ENCODE measurements around the gene HSD17B3.

HSD17B3 gene

DNA sequence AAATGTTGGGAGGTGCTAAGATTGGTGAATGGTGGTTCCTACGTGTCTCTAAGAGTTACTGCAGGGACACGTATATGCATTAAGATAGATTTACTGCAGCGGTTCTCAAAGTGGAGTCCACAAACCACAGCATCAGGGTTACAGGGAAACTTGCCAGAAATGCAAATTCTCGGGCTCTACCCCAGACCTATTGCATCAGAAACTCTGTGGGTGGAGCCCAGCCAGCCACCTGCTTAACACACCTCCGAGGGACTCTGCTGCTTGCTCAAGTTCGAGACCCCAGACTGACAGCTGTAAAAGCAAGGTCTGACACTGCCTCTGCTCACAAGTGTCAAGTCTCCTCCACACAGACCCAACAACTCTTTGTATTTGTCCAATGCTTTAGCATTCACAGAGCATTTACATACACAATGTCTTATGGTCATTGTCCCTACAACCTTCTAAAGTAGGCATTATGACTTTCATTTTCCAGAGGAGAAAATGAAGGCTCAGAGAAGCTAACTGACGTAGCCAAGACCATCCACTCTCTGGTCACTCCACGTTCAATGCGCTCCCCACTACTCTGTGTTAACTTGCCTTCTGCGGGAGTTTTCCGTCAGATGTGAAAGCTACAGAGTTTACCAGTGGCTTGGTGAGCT, 48.8 kb downstream of the HSD17B3 start:
- Histone ChIP-seq H3K4me3 (replicated peaks; ENCODE audit: low read depth, low read length) (no peak overlapping the region), H3K36me3 (ENCODE audit: control insufficient read depth, insufficient read depth, low read length) (no peaks in the 10 kb centered on the region), H3K27me3 (replicated peaks; ENCODE audit: control insufficient read depth, insufficient read depth, low read length) (peaks cover 1% of the 10 kb centered on the region; the same call in 1 of the 2 replicates)
- TF ChIP-seq, protein P1, sequence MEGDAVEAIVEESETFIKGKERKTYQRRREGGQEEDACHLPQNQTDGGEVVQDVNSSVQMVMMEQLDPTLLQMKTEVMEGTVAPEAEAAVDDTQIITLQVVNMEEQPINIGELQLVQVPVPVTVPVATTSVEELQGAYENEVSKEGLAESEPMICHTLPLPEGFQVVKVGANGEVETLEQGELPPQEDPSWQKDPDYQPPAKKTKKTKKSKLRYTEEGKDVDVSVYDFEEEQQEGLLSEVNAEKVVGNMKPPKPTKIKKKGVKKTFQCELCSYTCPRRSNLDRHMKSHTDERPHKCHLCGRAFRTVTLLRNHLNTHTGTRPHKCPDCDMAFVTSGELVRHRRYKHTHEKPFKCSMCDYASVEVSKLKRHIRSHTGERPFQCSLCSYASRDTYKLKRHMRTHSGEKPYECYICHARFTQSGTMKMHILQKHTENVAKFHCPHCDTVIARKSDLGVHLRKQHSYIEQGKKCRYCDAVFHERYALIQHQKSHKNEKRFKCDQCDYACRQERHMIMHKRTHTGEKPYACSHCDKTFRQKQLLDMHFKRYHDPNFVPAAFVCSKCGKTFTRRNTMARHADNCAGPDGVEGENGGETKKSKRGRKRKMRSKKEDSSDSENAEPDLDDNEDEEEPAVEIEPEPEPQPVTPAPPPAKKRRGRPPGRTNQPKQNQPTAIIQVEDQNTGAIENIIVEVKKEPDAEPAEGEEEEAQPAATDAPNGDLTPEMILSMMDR (IDR thresholded peaks at IDR 0.05; ENCODE audit: insufficient read depth, low read length, poor library complexity, severe bottlenecking): no peak
- no peak for DNase-seq (ENCODE audit: extremely low read depth, insufficient read length)

DNA sequence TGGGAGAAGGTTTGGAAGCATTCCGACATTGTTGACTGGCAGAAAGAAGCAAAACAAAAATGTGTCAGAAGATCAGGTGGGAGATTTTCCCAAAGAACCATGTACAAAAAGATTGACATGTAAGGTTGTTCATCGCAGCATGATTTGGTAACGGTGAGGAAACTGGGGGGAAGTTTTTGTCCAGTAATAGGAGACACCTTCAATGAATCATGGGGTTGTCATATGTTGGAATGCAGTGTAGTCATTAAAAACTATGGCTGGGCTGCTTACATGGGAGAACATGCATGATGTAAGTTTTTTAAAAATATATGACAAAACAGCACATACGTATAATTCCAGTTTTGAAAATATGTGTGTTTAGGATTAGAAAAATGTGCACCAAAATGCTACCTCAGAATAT, 50.5 kb downstream of the HSD17B3 start:
- TF ChIP-seq, protein P1 (IDR thresholded peaks at IDR 0.05; ENCODE audit: insufficient read depth, low read length, poor library complexity, severe bottlenecking): no peak
- no peak overlapping the region for H3K4me3 ChIP-seq (replicated peaks; ENCODE audit: low read depth, low read length)
- DNase-seq (ENCODE audit: extremely low read depth, insufficient read length): no peak
- peaks cover 1% of the 10 kb centered on the region; the same call in 1 of the 2 replicates for H3K27me3 ChIP-seq (replicated peaks; ENCODE audit: control insufficient read depth, insufficient read depth, low read length)
- no peaks in the 10 kb centered on the region for H3K36me3 ChIP-seq (ENCODE audit: control insufficient read depth, insufficient read depth, low read length)

DNA sequence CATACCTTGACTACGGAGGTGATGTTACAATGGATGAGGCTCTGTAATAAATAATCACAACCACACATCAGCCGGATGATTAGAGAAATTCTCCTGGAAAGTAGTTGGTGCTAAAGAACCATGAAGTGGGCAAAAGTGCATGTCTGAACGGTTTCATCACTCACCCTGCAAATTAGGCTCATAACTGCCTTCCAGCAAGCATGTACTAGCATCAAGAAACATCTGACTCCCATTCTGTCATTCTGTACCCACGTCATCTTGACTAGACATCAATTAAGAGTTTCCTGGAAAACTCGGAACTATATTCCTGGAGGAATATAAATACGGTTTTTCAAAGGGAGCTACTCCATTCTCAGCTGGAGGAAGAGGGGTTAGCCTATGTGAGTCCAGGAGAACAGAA, 52.2 kb downstream of the HSD17B3 start:
- DNase-seq (ENCODE audit: extremely low read depth, insufficient read length): no peak
- Histone ChIP-seq H3K36me3 (ENCODE audit: control insufficient read depth, insufficient read depth, low read length) (no peaks in the 10 kb centered on the region), H3K27me3 (replicated peaks; ENCODE audit: control insufficient read depth, insufficient read depth, low read length) (peaks cover 1% of the 10 kb centered on the region; the same call in 1 of the 2 replicates), H3K4me3 (replicated peaks; ENCODE audit: low read depth, low read length) (no peak overlapping the region)
- TF ChIP-seq, protein P1 (IDR thresholded peaks at IDR 0.05; ENCODE audit: insufficient read depth, low read length, poor library complexity, severe bottlenecking): no peak

DNA sequence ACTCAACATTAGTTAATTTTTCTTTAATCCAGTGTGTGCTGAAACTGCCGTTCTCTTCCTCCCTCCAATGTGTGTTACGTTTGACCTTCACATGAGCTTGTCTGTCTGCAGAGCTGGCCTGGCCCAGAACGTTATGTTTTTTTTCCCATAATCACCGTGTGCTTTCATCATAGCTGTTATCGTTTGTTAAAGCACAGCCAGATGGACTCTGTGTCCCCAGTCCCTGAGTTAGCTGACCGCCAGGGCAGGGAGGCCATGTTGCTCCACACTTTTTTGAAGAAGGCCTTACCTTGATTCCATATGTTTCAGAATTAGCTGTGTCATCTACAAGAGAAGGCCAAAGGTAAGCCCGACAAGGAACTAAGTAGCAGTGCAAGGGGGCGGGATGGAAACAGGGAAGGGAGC, 55.7 kb downstream of the HSD17B3 start:
- TF ChIP-seq, protein P1 (IDR thresholded peaks at IDR 0.05; ENCODE audit: insufficient read depth, low read length, poor library complexity, severe bottlenecking): no peak
- H3K36me3 ChIP-seq (ENCODE audit: control insufficient read depth, insufficient read depth, low read length): no peaks in the 10 kb centered on the region
- DNase-seq (ENCODE audit: extremely low read depth, insufficient read length): no peak
- peaks cover 1% of the 10 kb centered on the region; the same call in 1 of the 2 replicates for H3K27me3 ChIP-seq (replicated peaks; ENCODE audit: control insufficient read depth, insufficient read depth, low read length)
- H3K4me3 ChIP-seq (replicated peaks; ENCODE audit: low read depth, low read length): no peak overlapping the region

DNA sequence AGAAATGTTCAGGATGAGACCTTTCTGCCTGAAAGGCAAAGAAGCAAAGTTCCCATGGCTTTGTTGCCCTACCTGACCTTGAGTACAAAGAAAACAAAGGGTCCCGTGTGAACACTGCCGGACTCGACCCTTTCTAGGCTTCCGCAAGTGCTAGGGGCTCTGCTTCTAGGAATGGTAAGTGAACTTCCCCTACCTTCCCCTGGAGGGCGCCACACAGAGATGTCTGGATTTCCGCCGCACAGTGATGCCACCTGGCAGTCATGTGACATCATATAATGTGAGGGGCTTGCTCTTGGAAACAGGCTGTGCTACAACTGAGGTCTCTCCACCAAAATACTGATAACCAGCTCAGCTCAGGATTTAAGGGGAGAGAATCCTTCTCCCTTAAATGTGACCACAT, 56.6 kb downstream of the HSD17B3 start:
- Histone ChIP-seq H3K27me3 (replicated peaks; ENCODE audit: control insufficient read depth, insufficient read depth, low read length) (no peaks in the 10 kb centered on the region; the same call in none of the 2 replicates), H3K36me3 (ENCODE audit: control insufficient read depth, insufficient read depth, low read length) (no peaks in the 10 kb centered on the region), H3K4me3 (replicated peaks; ENCODE audit: low read depth, low read length) (no peak overlapping the region)
- DNase-seq (ENCODE audit: extremely low read depth, insufficient read length): no peak
- TF ChIP-seq, protein P1 (IDR thresholded peaks at IDR 0.05; ENCODE audit: insufficient read depth, low read length, poor library complexity, severe bottlenecking): peak; percentile 12

All from GM06990 (cell line).